Peyer's patch (tissue), 4 donors: ENCODE results near the gene POLR3GL.

Experiments used
- POLR2A ChIP-seq, 2 donors: fragments of 450-650 bp; IDR thresholded peaks; one replicate each; pipeline ENCODE4 v1.5.1; 2017; ENCODE audit warnings: antibody characterized with exemption in 2 of 2, mild to moderate bottlenecking in 2 of 2, moderate library complexity in 2 of 2
- TF ChIP-seq, protein P1 (sequence below), 6 experiments: fragments of 450-650 bp in 4 of 6; fragments of 200-600 bp in 2 of 6; sonication (generic) in 1 of 6; IDR thresholded peaks; one replicate each; pipeline ENCODE4 v1.5.1; 2017 to 2019; ENCODE audit warnings: antibody characterized with exemption in 6 of 6, mild to moderate bottlenecking in 3 of 6, moderate library complexity in 1 of 6

DNA sequence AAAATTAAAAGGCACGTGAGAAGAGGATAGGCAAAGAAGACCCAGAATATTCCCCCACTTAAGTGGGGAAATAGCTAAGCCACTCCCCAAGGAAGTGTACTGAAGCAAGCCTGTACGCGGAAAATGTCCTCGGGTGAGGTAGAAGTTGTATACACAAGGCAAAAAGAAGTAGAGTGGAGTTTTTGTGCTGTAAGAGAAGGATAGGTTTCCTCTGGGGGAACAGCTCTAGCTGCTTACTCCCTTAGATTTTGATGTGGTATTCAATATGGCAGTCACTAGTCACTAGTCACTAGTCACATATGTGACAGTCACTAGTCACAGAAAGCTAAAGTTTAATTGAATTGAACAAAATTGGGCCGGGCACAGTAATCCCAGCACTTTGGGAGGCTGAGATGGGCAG lies 24.3 kb downstream of the POLR3GL start:
- TF ChIP-seq, protein P1, sequence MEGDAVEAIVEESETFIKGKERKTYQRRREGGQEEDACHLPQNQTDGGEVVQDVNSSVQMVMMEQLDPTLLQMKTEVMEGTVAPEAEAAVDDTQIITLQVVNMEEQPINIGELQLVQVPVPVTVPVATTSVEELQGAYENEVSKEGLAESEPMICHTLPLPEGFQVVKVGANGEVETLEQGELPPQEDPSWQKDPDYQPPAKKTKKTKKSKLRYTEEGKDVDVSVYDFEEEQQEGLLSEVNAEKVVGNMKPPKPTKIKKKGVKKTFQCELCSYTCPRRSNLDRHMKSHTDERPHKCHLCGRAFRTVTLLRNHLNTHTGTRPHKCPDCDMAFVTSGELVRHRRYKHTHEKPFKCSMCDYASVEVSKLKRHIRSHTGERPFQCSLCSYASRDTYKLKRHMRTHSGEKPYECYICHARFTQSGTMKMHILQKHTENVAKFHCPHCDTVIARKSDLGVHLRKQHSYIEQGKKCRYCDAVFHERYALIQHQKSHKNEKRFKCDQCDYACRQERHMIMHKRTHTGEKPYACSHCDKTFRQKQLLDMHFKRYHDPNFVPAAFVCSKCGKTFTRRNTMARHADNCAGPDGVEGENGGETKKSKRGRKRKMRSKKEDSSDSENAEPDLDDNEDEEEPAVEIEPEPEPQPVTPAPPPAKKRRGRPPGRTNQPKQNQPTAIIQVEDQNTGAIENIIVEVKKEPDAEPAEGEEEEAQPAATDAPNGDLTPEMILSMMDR (IDR thresholded peaks at IDR 0.05), result no peak
- TF ChIP-seq POLR2A (IDR thresholded peaks at IDR 0.05), result peak in 1 of 2 donors; percentile 14
